ENCODE measurements around the gene SCD5. TPM values are rescaled to one million over a fixed set of nuclear protein-coding genes. Genes with fewer than 3 reads are reported as not detected.

Gene SCD5
- total RNA-seq, 2 experiments from 2014 or later, result 6.2 to 6.9 TPM

DNA sequence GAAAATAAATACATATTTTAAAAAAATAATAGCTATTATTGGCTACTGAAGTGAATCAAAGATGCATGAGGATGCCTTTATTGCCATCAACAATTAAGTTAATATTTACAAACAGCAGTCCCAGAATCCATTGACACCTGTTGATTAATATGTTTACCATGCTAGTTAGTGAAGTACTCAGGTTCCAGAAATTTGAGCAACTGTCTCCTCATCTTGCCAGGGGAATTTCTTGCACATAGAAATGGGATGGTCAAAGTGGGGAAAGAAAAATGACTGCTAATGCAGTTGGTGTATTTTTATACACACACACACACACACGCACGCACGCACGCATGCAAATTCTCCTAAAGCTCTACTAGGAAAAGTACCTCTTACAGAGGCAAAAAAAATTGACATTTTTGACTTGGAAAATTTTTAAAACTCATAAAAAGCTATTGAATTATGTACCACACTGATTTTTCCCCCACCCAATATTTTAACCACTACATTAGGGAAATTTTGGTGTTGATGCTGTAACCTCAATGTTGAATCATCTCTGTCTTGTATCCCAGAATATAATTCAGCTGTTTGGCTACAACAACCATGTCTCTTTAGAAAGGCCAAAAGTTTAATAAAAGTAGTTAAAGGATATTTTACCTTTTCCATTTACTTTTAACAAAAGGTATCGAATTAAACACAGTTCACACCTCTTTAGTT, 131.5 kb downstream of the SCD5 start:
- no peak overlapping the region for H3K4me3 Mint-ChIP-seq
- peaks cover 5% of the 10 kb centered on the region for H3K9me3 Mint-ChIP-seq
- no peak for ATAC-seq (ENCODE audit: low read depth)
- DNase-seq, result no peak
- H3K27ac Mint-ChIP-seq, result no peak overlapping the region
- H3K27me3 Mint-ChIP-seq, result peaks cover 3% of the 10 kb centered on the region
- no peaks in the 10 kb centered on the region for H3K4me1 Mint-ChIP-seq
- H3K36me3 Mint-ChIP-seq, result peaks cover 4% of the 10 kb centered on the region
- POLR2A ChIA-PET, result no interaction called here

DNA sequence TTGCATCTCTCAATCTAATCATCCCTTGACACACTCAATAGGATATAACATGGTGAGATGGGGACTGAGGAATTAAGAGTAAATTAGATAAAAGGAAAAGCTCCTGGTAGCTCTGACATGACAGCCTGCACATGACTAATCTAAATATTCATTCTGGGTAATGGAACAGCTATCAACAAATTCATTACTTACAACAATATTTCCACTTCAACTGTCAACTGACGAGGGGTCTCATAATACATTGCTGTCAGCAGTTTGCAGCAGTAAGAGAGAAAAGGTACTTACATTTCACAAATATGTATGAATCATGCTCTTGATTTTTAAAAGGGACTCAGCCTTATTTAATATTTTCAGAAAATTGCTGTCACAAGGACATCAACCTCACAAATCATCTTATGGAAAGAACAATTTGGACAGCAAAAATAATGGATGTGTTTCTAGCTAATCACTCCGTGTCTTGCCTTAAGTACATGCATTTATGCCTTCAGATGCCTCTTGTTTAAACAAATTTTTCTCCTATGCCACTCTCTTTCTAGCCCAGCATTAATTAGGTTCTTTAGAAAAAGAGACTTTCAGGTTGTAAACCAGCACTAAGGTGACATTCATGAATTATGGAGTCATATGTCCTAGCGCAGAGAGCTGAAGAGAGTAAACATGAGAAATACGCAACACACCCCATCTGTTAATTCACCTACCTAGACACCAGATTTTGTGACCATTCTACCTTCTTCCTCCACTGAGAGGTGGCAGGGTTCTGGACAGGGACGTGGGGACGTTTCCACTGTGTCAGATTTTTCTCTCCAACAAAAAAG, 137.2 kb downstream of the SCD5 start:
- H3K27me3 Mint-ChIP-seq, result peaks cover 2% of the 10 kb centered on the region
- H3K27ac Mint-ChIP-seq, result no peak overlapping the region
- no peak overlapping the region for H3K4me3 Mint-ChIP-seq
- no peaks in the 10 kb centered on the region for H3K36me3 Mint-ChIP-seq
- H3K9me3 Mint-ChIP-seq, result no peaks in the 10 kb centered on the region
- ATAC-seq (ENCODE audit: low read depth) (no peak), DNase-seq (no peak)
- H3K4me1 Mint-ChIP-seq, result no peaks in the 10 kb centered on the region
- POLR2A ChIA-PET, result no interaction called here

DNA sequence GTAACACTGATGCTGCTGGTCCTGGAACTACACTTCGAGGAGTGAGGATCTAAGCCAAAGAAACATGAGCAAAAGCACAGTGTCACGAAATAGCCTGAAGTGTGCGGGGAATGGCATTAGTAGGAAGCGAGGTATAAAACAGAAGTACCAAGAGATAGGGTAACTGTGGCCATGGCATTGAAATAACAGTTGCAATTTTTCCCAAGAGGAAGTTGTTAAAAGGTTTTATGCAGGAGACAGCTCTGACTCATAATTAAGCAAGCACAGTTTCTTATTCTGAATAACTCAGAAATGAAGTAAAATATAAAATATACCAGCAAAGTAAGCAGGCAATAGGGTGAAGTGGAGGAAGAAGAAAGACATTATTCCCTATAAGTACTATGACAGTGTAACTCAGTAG, 146.5 kb downstream of the SCD5 start:
- peaks cover 2% of the 10 kb centered on the region for H3K27me3 Mint-ChIP-seq

DNA sequence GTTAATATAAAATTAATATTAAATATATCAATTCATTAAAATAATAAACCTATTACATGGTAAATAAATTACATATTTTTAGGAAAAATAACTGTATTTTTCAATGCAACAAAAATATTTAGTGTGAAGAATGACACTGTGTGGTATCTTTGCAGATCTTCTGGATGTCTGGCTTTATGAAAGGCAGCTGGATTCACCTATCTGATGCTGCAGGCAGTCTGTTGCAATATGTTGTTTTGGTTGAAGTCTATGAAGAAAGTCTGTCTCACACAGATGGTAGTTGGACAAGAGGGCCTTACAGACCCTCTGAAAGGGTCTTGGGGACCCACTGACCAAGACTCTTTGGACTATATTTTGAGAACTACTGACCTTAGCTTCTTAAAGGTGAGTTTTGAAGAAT, 147.7 kb downstream of the SCD5 start:
- Mint-ChIP-seq H3K27me3 (peaks cover 2% of the 10 kb centered on the region), H3K36me3 (no peaks in the 10 kb centered on the region), H3K4me1 (no peaks in the 10 kb centered on the region), H3K9me3 (no peaks in the 10 kb centered on the region), H3K4me3 (no peak overlapping the region), H3K27ac (no peak overlapping the region)
- POLR2A ChIA-PET, result no interaction called here
- ATAC-seq (ENCODE audit: low read depth) (no peak), DNase-seq (no peak)

More for the DNA sequence above, 146.5 kb downstream of the SCD5 start:
- Mint-ChIP-seq H3K9me3 (no peaks in the 10 kb centered on the region), H3K4me3 (no peak overlapping the region), H3K36me3 (no peaks in the 10 kb centered on the region), H3K27ac (no peak overlapping the region), H3K4me1 (no peaks in the 10 kb centered on the region)
- DNase-seq, result no peak
- POLR2A ChIA-PET, result no interaction called here
- ATAC-seq (ENCODE audit: low read depth), result no peak

DNA sequence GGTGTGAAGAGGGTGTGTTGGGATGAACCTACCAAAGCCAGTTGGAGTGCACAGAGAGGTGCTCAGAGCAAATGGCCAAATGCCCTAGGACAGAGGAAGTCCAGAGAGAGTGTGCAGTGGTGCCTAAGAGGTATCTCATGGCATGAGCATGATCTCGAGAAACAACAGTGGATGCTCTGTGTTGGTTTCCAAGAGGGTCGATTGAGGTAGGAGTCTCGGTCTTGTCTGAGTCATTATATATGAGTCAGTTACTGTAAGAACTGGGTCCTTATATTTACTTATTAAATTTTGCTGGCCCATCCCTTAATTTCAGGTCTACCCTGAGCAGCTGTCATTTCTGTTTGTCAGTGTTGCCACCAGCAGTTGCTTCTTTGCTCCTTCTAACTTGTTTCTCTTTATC, 150.2 kb downstream of the SCD5 start:
- Mint-ChIP-seq H3K36me3 (no peaks in the 10 kb centered on the region), H3K9me3 (no peaks in the 10 kb centered on the region), H3K4me3 (no peak overlapping the region), H3K27ac (no peak overlapping the region), H3K4me1 (no peaks in the 10 kb centered on the region), H3K27me3 (peaks cover 6% of the 10 kb centered on the region)
- ATAC-seq (ENCODE audit: low read depth) (no peak), DNase-seq (no peak)
- POLR2A ChIA-PET, result no interaction called here

DNA sequence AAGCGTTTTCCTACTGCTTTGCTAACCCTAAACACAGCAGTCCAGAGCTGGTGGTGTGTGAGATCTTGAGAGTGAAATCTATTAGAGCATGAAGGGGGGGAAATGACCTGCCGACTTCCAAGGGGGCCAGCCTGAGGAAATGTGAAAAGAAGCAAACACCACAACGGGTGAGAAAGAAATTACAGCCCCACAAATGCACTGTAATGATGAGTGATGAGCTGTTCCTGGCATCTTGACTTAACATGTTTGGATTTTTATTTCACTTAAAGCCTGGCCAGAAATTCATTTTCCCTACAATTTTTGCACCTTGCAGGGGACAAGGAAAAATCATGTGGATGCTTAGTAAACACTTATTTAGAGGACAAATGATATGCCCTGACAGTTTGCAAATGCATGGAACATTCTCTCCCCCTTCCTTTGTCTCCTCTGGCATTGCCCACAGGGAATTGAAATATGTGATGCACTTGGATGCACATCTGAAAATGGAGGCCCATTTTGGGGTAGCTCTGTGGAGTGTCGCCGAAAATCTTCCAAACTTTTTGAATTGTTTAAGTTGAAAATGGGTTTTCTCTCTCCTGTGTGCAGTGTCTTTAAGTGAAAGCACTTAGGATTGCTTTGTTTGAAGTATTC, 152.5 kb downstream of the SCD5 start:
- Mint-ChIP-seq H3K4me1 (no peaks in the 10 kb centered on the region), H3K27me3 (peaks cover 7% of the 10 kb centered on the region), H3K4me3 (no peak overlapping the region), H3K36me3 (no peaks in the 10 kb centered on the region), H3K9me3 (no peaks in the 10 kb centered on the region), H3K27ac (no peak overlapping the region)
- POLR2A ChIA-PET, result no interaction called here
- DNase-seq (no peak), ATAC-seq (ENCODE audit: low read depth) (no peak)

DNA sequence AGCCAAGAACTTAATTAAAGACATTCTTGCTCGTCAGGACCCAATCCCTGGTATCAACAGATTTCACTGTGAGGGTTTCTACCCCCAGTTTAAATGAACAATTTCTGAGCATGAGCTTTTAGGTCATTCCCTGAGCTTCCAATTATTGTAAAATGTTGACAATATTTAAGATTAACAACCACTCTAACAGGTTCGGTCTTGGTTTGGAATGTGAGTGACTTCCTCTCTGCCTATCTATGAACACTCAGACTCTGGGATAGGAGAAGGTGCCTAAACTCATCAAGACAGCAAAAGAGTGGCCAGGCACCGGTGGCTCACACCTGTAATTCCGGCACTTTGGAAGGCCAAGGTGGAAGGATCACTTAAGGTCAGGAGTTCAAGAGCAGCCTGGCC, 153.9 kb downstream of the SCD5 start:
- H3K4me1 Mint-ChIP-seq, result no peaks in the 10 kb centered on the region
- H3K36me3 Mint-ChIP-seq, result no peaks in the 10 kb centered on the region
- DNase-seq, result no peak
- no peak overlapping the region for H3K4me3 Mint-ChIP-seq
- no peak overlapping the region for H3K27ac Mint-ChIP-seq
- POLR2A ChIA-PET, result no interaction called here
- peaks cover 7% of the 10 kb centered on the region for H3K27me3 Mint-ChIP-seq
- no peaks in the 10 kb centered on the region for H3K9me3 Mint-ChIP-seq
- no peak for ATAC-seq (ENCODE audit: low read depth)

DNA sequence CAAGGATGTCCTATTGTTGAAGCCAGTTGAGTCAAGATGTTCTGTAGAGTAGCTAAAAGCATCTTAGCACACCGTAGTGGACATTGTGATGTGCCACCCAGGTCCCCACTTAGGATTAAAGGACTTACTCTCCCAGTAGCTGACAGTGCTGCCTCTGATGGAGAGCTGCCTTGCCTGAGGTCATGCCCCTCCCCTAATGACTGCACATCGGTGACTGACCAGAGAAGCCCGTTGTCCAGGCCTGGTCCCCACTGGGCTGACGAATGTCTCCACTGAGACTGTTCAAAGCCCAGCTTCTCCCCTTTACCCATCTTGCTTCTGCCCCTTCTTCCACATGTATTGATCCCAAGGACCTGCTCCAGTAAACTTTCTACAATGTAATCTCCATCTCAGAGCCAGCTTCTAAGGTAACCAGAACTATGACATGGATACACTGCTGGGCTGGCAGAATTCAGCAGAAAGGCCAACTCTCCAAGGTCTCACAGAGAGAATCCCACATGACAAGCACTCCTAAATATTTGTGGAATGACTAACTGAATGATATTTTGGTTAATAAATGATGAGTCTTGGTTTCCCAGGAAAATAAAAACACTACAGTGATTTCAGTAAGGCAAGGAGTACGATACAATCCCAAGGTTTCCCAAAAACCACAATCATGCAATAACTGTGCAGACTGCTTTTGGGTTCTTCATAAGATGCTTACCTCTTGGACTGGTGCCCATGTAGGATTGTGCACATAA, 154.4 kb downstream of the SCD5 start:
- Mint-ChIP-seq H3K4me3 (no peak overlapping the region), H3K27ac (no peak overlapping the region), H3K4me1 (no peaks in the 10 kb centered on the region), H3K9me3 (no peaks in the 10 kb centered on the region), H3K27me3 (peaks cover 7% of the 10 kb centered on the region), H3K36me3 (no peaks in the 10 kb centered on the region)
- POLR2A ChIA-PET, result no interaction called here
- ATAC-seq (ENCODE audit: low read depth), result no peak
- DNase-seq, result no peak

DNA sequence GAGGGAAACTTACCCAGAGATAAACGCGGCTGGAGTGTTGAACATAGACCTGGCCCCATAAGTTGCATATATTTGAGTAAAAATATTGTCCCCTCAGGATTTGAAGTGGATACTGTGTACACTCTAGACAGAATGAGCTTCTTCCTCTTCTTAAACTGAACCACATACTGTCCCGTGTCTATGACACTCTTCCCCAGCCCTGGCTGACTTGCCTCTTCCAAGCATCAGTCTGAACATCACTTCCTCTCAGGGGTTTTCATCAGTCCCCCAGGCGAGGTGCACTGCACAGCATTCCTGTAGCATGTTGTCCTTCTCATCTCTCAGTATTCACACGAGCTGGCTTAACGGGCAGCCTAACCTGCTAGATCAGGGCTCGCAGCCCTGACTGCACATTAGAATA, 156.3 kb downstream of the SCD5 start:
- DNase-seq, result no peak
- H3K9me3 Mint-ChIP-seq, result no peaks in the 10 kb centered on the region
- no peak overlapping the region for H3K27ac Mint-ChIP-seq
- H3K36me3 Mint-ChIP-seq, result no peaks in the 10 kb centered on the region
- ATAC-seq (ENCODE audit: low read depth), result no peak
- H3K4me3 Mint-ChIP-seq, result no peak overlapping the region
- peaks cover 4% of the 10 kb centered on the region for H3K4me1 Mint-ChIP-seq
- H3K27me3 Mint-ChIP-seq, result peaks cover 7% of the 10 kb centered on the region
- POLR2A ChIA-PET, result no interaction called here

DNA sequence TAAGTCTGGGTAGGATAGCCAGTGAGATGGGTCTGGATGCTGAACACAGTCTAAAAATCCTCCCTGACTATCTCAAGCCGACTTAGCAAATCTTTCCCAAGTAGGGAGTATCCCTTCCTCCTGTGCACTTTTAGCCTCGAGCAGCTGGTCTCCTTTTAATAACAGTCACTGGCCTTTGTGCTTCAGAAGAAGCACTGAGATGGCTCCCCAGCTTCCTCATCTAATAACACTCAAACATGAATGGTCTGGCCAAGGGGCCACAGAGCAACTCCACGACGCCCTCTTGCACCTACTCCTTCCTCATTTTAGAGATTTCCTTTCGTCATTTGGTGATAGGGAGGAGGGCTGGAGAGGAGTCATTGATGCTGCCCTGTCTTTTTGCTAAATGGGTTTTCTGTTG, 158.1 kb downstream of the SCD5 start:
- ATAC-seq (ENCODE audit: low read depth) (no peak), DNase-seq (no peak)
- H3K27me3 Mint-ChIP-seq, result peaks cover 7% of the 10 kb centered on the region
- no peak overlapping the region for H3K4me3 Mint-ChIP-seq
- no peak overlapping the region for H3K27ac Mint-ChIP-seq
- no peaks in the 10 kb centered on the region for H3K36me3 Mint-ChIP-seq
- POLR2A ChIA-PET, result no interaction called here
- H3K4me1 Mint-ChIP-seq, result peaks cover 4% of the 10 kb centered on the region
- no peaks in the 10 kb centered on the region for H3K9me3 Mint-ChIP-seq

DNA sequence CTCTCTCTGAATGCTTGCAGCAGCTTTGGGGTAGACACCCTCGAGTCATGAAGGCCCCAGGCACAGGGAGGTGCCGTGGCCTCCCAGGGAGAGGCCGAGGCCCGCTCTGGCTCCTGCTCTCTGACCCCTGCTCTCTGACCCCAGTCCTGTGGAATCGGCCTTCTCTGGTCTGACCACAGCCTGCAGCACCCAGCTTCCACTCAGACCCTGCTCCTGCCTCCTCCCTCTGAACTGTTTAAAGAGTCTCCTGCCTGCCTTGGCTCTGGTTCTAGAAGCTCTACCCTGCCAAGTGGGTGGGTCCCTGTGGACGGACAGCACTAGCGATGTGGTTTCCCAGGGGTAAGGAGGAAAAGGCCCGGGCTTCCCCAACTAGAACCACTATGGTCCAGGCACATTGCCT, 158.6 kb downstream of the SCD5 start:
- Mint-ChIP-seq H3K36me3 (no peaks in the 10 kb centered on the region), H3K27me3 (peaks cover 6% of the 10 kb centered on the region), H3K27ac (no peak overlapping the region), H3K4me3 (no peak overlapping the region), H3K4me1 (peaks cover 4% of the 10 kb centered on the region), H3K9me3 (no peaks in the 10 kb centered on the region)
- DNase-seq (no peak), ATAC-seq (ENCODE audit: low read depth) (no peak)
- POLR2A ChIA-PET, result no interaction called here

DNA sequence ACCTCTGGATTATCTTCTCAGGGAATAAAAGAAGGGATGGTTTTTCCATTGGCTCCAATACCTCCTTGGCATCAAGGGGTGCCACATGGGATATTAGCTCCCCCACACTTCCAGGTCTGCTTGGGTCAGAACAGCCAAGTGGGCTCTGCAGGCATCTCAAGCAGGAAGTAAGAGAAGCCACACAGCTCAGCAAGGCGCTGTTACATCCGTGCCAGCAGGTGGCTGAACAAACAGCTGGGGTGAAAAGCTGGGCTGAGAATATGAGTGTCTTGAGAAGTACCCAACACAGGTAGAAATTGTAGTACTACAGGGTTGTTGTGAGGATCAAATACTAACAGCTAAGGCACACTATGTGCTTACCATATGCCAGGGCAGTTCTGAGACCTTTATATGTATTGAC, 160.1 kb downstream of the SCD5 start:
- Mint-ChIP-seq H3K4me3 (no peak overlapping the region), H3K36me3 (peaks cover 2% of the 10 kb centered on the region)
- POLR2A ChIA-PET, result no interaction called here

DNA sequence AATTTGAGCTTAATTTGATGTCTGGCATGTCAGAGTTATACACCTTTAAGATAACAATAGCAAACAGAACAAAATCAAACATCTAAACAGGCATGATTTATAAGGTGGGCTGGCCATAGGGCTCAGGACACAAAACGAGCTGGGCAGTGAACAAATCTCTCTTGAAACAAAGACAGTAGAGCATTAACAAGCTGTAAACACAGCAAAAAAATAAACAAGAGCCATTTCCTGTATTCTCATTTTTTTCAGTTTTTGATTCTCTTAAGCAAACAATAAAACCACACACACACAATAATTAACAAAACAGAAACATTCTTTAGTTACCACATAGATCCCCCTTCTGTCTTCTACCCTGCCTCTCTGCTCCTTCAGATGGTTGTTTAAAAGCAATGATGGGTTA, 168.5 kb downstream of the SCD5 start:
- Mint-ChIP-seq H3K27me3 (no peaks in the 10 kb centered on the region), H3K27ac (no peak overlapping the region), H3K4me3 (no peak overlapping the region), H3K4me1 (peaks cover 1% of the 10 kb centered on the region), H3K9me3 (peaks cover 3% of the 10 kb centered on the region), H3K36me3 (peaks cover 5% of the 10 kb centered on the region)
- POLR2A ChIA-PET, result no interaction called here
- DNase-seq, result no peak
- ATAC-seq (ENCODE audit: low read depth), result no peak

More for the DNA sequence above, 160.1 kb downstream of the SCD5 start:
- ATAC-seq (ENCODE audit: low read depth) (peak; percentile 63), DNase-seq (no peak)
- Mint-ChIP-seq H3K27ac (no peak overlapping the region), H3K9me3 (no peaks in the 10 kb centered on the region), H3K4me1 (peaks cover 4% of the 10 kb centered on the region), H3K27me3 (peaks cover 3% of the 10 kb centered on the region)
